T follicular helper cell (primary cell): ENCODE results near the gene LRP1B.

Experiments
- DNase-seq: peaks from one replicate; pipeline ENCODE4 v3.0.0-alpha.2; 2020; ENCODE audit warnings: low read depth

LRP1B gene

GRCh38 chr2:141957321-141957720 is 173.5 kb downstream of the LRP1B start:
- DNase-seq, result no peak

DNA sequence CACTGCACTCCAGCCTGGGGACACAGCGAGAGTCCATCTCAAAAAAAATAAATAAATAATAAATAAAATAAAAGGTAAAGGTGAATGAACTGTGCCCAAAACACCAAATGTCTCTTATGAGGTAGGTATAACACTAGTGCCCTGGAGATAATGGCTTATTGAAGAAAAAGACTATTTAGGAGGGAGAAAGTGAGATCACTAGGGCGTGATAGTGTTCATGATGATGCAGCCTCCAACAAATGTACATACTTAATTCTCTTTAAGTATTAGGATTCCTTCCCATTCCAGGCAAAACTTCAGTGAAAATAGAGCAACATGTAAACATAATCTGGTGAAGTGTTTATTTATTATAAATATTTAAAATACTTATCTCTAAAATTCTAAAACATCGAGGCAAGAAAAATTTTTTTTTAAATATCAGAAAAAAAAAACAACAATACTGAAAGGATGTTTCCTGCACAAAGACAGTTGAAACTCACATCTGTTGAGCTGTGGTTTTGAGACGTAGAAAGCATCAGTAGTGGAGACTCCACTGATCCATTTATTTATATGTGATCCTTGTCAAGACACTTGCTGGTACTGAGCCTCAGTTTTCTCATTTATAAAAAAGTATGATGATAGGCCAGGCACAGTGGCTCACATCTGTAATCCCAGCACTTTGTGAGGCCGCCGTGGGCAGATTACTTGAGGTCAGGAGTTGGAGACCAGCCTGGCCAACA is 183.3 kb downstream of the LRP1B start:
- no peak for DNase-seq

DNA sequence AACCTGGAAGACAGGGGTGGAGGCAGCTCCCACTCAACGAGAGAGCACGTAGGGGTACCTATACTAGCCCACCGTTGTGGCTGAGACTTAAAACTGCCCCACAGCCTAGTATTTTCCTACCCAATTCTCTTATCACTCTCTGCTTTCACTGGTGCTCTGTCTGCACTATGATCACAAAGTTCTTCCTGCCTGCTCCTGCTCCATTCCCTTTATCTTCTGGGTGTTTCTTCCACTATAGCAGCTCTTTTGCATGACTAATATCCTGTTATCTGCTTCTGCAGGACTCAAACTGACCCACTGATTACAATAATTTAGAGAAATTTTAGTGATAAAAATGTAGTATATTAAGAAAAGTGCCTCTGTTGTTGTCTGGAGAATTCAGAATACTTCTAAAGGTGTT is 184.8 kb downstream of the LRP1B start:
- no peak for DNase-seq

DNA sequence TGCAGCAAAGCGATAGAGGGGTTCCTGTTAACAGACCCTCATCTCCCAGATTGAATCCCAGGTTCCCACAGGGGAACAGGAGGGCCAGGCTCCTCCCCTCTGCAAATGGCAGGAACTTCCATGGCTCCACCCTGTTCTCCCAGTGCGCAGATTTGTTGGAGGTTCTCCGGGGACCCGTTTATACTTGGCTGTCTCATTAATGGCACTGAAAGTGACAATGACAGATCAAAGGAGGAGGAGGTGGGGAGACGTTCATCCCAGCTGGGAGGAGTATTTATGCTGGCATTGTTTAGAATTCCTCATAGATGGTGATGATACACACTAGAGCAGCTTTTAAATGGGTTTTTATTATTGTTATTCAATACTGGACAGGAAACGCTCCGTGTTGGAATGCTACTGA is 186.9 kb downstream of the LRP1B start:
- DNase-seq, result no peak

GRCh38 chr2:141942006-141942789 is 188.6 kb downstream of the LRP1B start:
- no peak for DNase-seq

- DNase-seq, result no peak
Measured at GRCh38 chr2:141941210-141941714, 189.6 kb downstream of the LRP1B start.

DNA sequence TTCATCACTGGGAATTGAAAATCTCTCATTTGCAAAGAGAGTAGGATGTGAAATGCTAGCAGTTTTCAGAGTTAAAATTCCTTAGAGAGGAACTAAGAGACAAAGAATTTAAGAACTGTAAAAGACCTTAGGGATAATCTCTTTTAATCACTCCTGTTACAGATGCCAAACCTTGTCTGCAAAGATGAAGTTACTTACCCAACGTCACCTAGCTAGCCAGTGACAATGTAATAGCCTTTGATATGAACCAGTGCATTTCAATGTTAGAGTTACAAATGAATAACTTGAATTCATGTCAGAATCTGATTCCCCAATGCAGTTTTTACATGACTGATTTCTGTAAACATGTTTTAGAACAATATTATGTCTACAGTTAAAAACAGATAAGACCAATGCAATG is 190.1 kb downstream of the LRP1B start:
- no peak for DNase-seq

GRCh38 chr2:141933226-141933625 is 197.6 kb downstream of the LRP1B start:
- no peak for DNase-seq

GRCh38 chr2:141932261-141932660 is 198.6 kb downstream of the LRP1B start:
- no peak for DNase-seq

DNA sequence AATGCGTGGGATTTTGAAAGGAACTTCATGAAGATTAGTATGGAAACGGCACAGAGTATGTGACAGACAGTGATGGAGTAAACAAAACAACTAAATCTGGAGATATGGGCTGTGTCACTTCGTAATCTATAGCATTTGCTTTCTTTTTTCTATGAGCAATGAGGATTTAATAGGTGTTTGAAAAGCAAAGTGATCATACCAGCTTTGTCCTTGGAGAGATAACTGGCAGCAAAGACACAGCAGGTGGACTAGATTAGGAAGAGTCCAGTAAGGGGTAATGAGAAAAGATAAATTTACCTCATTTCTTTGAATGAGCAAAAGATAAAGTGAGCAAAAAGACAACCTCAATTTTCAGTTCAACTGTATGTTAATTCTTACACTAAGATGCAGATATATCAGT is 199.0 kb downstream of the LRP1B start:
- no peak for DNase-seq

- DNase-seq, result no peak
Measured at GRCh38 chr2:141930803-141931202, 200.0 kb downstream of the LRP1B start.

DNA sequence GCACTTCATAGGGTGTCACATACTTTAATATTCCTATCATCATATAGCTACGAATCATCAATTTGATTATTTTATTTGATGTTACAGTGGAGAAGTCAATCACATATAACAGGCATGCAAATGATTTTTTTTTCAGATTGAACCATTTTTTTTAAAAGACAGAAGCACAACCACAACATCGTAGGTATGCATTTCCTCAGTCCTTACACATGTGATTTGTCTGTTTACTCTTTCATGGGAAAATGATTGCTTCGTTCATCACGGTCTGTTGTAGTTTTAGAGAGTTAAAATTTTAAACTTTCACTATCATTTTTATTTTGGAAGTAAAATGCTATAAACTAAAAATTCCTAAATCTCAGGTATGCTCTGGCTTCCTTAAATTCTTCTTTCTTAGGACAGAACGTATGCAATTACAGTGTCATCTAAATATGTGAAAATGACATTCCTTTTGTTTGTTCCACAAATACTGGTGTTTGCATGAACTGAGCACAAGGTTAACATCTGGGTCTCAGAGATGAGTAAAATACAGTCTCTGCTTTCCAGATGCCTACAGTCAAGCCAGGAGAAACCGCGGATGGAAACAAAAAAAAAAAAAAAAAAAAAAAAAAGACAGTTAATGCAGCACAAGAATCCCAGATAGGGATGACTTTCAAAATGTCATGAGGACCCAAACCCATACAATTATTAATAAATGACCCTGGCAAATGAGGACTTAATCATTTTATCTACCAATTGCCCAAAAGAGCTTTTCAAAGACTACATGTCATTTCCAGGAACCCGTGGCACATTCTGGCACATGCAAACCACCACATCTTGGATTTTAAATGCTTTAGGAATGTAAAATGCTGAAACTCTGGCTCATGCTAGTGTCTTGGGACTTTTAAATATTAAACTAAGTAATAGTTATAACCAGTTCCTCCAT is 201.2 kb downstream of the LRP1B start:
- DNase-seq, result no peak

DNA sequence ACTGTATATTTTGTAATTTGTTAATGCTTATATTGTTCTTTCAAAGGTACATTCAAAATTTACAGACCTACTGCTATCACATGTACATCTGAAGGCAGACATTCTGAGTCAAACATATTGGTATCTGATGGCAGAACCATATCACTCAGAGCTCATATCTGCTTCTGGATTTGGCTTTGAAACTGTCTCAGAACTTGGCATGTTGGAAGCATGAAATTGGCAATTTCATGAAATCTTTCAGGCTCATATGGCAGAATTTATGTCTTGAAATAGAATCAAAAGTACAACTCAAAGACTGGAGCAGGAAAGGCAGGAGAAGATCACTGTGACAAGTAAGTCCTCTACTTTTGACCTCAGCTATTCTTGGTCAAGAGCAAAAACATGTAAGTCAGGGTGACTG is 202.3 kb downstream of the LRP1B start:
- DNase-seq, result no peak

- DNase-seq, result no peak
Measured at GRCh38 chr2:141927536-141927935, 203.3 kb downstream of the LRP1B start.

- DNase-seq, result no peak
Measured at GRCh38 chr2:141925511-141925910, 205.3 kb downstream of the LRP1B start.

GRCh38 chr2:141923657-141924056 is 207.2 kb downstream of the LRP1B start:
- DNase-seq, result no peak

DNA sequence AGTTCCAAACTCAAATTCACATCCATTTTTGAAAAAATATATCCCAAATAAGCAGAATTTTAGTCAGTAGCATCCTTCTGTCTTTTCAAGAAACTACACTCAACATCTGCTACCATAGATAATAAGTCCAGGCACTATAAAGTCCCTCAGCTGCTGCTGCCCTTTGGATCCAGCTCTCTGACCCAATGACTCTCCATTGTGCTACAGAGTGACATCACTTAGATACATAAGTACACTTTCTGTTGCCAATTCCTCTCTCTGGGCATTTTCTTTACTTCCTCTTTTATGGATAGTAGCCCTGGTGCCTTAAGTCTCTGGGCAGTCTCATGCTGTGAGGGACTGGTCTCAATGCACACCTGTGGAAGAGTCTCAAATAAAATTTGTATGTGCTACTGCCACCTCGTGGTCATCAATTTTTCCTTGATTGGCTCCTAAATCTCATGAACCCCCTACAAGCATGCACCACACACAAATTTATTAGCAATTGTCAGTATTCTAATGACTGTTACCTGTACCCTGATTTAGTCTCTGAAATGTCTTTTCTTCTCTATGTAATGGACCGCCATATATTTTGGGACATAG is 219.2 kb downstream of the LRP1B start:
- no peak for DNase-seq

DNA sequence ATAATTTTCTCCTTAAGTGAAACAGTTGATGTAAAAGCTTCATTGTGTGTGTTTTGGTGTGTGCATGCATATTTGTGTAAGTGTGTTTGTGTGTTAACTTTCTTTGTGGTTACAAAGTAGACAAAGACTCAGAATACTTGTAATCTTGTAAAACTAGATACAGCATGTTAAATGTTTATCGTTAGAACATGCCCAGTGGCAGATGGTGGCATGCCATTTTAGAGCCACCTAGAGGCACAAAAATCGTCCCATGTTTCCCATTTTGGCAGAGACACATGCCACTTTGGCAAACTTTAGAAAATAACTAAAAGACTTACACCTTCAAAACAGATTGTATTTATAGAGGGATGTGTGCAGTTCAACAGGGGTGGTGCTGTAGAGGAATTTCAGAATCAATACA is 224.1 kb downstream of the LRP1B start:
- no peak for DNase-seq

- DNase-seq, result no peak
Measured at GRCh38 chr2:141900826-141901225, 230.0 kb downstream of the LRP1B start.

- DNase-seq, result no peak
Measured at GRCh38 chr2:141899740-141900139, 231.1 kb downstream of the LRP1B start.

DNA sequence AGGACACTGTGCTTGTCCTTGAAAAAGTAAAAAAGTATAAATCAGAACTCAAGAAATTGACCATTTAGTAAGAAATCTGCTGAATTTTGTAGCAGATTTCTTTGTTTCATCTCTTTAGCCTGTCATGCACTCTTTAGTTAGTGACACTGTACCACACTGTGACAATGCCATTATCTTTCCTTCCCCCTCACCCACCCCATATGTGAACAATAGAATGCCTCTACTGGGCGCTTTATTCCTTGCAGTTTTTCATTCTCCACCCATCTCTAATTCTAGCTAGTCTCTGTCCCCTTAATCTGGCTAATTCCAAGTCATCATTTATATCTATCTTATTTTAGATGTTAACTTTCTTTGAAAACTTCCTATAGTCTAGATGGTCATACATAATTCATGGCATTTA is 241.0 kb downstream of the LRP1B start:
- DNase-seq, result no peak

DNA sequence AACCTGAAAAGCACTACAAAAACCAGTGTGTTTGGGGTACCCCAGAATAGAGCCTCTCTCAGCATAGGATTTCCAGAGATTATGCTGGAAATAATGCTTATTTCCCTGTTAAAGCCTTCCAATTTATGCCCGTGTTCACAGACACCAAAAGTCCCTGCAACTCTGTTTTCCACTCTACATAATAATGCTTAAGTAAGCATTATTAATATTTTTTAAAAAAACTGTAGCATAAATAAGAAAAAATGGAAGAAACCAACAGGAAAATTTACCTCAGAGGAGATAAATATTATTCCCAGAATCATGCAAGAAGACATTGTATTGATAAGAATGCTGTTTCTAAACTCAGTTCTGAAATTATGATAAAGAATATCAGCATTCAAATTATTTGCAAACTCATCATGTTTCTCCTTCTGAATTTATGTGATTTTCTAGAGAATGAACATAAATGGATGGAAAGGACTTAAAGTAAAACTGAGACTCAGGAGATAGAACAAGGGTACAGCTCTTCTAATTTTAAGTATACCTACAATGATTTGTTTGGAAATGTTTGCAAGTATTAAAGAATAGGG is 241.7 kb downstream of the LRP1B start:
- no peak for DNase-seq
